Heart left ventricle (tissue), 16 donors: Measurements from ENCODE around the gene CAPS. TPM values are rescaled to one million over a fixed set of nuclear protein-coding genes. Genes with fewer than 3 reads are reported as not detected.

Experiments
- ATAC-seq, 4 donors: fragments of 200-7000 bp; cut with Tn5 transposase; one replicate each; pipeline ENCODE4 v1.9.1; 2020 to 2022; ENCODE audit warnings: moderate library complexity in 4 of 4, mild to moderate bottlenecking in 3 of 4, moderate number of reproducible peaks in 1 of 4
- DNase-seq, 5 donors: peaks; one replicate each; pipeline ENCODE4 v3.0.0-alpha.2; 2020
- H3K27ac ChIP-seq, 12 donors: fragments of 200-600 bp; sonication (generic) in 4 of 12; one replicate each; pipeline versions ENCODE4 v1.5.0 to v1.8.0; 2016 to 2022; ENCODE audit warnings: mild to moderate bottlenecking in 2 of 12
- H3K27me3 ChIP-seq, 9 donors: fragments of 200-600 bp; sonication (generic) in 2 of 9; one replicate each; pipeline versions ENCODE4 v1.5.1 to v1.8.0; 2016 to 2022; ENCODE audit warnings: mild to moderate bottlenecking in 3 of 9
- H3K36me3 ChIP-seq, 9 donors: fragments of 200-600 bp; sonication (generic) in 2 of 9; one replicate each; pipeline versions ENCODE4 v1.5.0 to v1.8.0; 2018 to 2022; ENCODE audit warnings: mild to moderate bottlenecking in 2 of 9
- H3K4me1 ChIP-seq, 12 donors: fragments of 200-600 bp; sonication (generic) in 4 of 12; one replicate each; pipeline versions ENCODE4 v1.5.0 to v1.8.0; 2016 to 2022; ENCODE audit warnings: mild to moderate bottlenecking in 3 of 12
- H3K4me3 ChIP-seq, 12 donors: fragments of 200-600 bp; sonication (generic) in 4 of 12; one replicate each; pipeline versions ENCODE4 v1.5.0 to v1.8.0; 2017 to 2022; ENCODE audit warnings: mild to moderate bottlenecking in 9 of 12, moderate library complexity in 4 of 12
- H3K9me3 ChIP-seq, 12 donors: fragments of 200-600 bp; sonication (generic) in 4 of 12; one replicate each; pipeline versions ENCODE4 v1.5.0 to v1.8.0; 2016 to 2022; ENCODE audit warnings: mild to moderate bottlenecking in 1 of 12
- POLR2A ChIP-seq, 2 donors: fragments of 450-650 bp; IDR thresholded peaks; one replicate each; pipeline ENCODE4 v1.6.1; 2017; ENCODE audit warnings: antibody characterized with exemption in 2 of 2, mild to moderate bottlenecking in 2 of 2, moderate library complexity in 2 of 2
- WGBS, 4 donors: extraction: QIAGEN DNeasy Blood & Tissue Kit in 2 of 4; methylation state at CpG; one replicate each; pipeline versions ENCODE4 v1.1.5 to v1.1.7; 2013 to 2018; 5-methylcytosine and 5-hydroxymethylcytosine counted together
- intact Hi-C, 10 donors: fragments of 100-400 bp; cut with DNase I; formaldehyde crosslinking; loops; one replicate each; pipeline versions ENCODE4 v1.11.1 to v1.14.2; 2022
- polyA plus RNA-seq, 2 donors: library from polyadenylated mRNA; stranded (reverse); fragments of 200-250 nt; gene quantifications; one replicate each; pipeline ENCODE4 v1.2.3, GENCODE V29; 2013
- total RNA-seq, 9 donors: library from RNA; depleted of rRNA in 2 of 9; stranded (reverse); fragments of >200 nt in 2 of 9; fragmentation: NEBNext Ultra II Directional in 3 of 9; extraction: Animal tissue kit (Norgen Biotek cat#: 25700) in 3 of 9; gene quantifications; one replicate each; pipeline versions ENCODE4 v1.1.0 to v1.2.4, GENCODE V29; 2016 to 2023
- TF ChIP-seq, protein P1 (sequence below), 12 donors: fragments of 200-600 bp; sonication (generic) in 4 of 12; IDR thresholded peaks; one replicate each; pipeline versions ENCODE4 v1.5.0 to v1.8.0; 2018 to 2022; ENCODE audit warnings: antibody characterized with exemption in 12 of 12, mild to moderate bottlenecking in 5 of 12
- donor health status: ischemic (EF 13 %, LVEDD 7.1; RV severe dilation, severe dysfunction).
- donor health status: healthy with polysubstance abuse.
- donor health status: DM: no; HTN: yes; CAD: no.
- donor health status: DM: no; HTN: no; CAD: no.
- donor health status: ischemic (EF 25% LVEDD 6.9; RV normal size, moderate dysfunction).
- donor health status: ischemic (EF 25% LVEDD 5.7; RV mildly dilated, moderate dysfunction).
- donor health status: healthy.
- donor health status: DM: yes; HTN: yes; CAD: no.
- donor health status: ischemic (EF 35%, LVEDD 5.7; RV mildly dilated, moderate dysfunction).
- donor health status: nonischemic (EF 11% LVEDD 7.7; RV severe dilation, severe dysfunction).
- donor health status: DM: yes; HTN: yes; CAD: no.
- donor health status: PGD.
- donor health status: ischemic (EF 29% LVEDD 5.4; RV normal size, mild dysfunction).
- donor health status: nonischemic (EF 23%, LVEDD 6.1; RV moderate dilation, normal function).

The CAPS gene
- total and polyA plus RNA-seq, 11 donors = 1.2 to 6.2 (median 3.3) TPM

- ATAC-seq (no peak), DNase-seq (no peak)
- no peak for TF ChIP-seq POLR2A (IDR thresholded peaks at IDR 0.05)
- TF ChIP-seq, protein P1, sequence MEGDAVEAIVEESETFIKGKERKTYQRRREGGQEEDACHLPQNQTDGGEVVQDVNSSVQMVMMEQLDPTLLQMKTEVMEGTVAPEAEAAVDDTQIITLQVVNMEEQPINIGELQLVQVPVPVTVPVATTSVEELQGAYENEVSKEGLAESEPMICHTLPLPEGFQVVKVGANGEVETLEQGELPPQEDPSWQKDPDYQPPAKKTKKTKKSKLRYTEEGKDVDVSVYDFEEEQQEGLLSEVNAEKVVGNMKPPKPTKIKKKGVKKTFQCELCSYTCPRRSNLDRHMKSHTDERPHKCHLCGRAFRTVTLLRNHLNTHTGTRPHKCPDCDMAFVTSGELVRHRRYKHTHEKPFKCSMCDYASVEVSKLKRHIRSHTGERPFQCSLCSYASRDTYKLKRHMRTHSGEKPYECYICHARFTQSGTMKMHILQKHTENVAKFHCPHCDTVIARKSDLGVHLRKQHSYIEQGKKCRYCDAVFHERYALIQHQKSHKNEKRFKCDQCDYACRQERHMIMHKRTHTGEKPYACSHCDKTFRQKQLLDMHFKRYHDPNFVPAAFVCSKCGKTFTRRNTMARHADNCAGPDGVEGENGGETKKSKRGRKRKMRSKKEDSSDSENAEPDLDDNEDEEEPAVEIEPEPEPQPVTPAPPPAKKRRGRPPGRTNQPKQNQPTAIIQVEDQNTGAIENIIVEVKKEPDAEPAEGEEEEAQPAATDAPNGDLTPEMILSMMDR (IDR thresholded peaks at IDR 0.05) = no peak
- H3K4me3 ChIP-seq = no peak overlapping the region
- no peaks in the 10 kb centered on the region for H3K9me3 ChIP-seq
- H3K36me3 ChIP-seq = peaks cover 0 to 43% (median 26%) of the 10 kb centered on the region in 9 donors
- intact Hi-C loops = no loop called here
- H3K27ac ChIP-seq = no peak overlapping the region
- H3K4me1 ChIP-seq = peaks cover 0 to 27% (median 12%) of the 10 kb centered on the region in 12 donors
- no peaks in the 10 kb centered on the region for H3K27me3 ChIP-seq
- 89 to 100% (median 92%) methylated on average over 1 of the region's 1 CpG for WGBS, 4 donors
These were observed 2.7 kb upstream of the CAPS start for GRCh38 chr19:5911366-5911765.

- ATAC-seq = peak in 2 of 4 donors; percentile 4 to 7
- peak overlapping the region in 3 of 12 donors; percentile 19 to 59 (median 29) for H3K27ac ChIP-seq
- no peak overlapping the region for H3K4me3 ChIP-seq
- peaks cover 0 to 65% (median 47%) of the 10 kb centered on the region in 9 donors for H3K36me3 ChIP-seq
- WGBS, 4 donors = 74 to 88% (median 80%) methylated on average over 17 to 22 of the region's 22 CpGs
- TF ChIP-seq POLR2A (IDR thresholded peaks at IDR 0.05) = no peak
- TF ChIP-seq, protein P1 (IDR thresholded peaks at IDR 0.05) = no peak
- H3K27me3 ChIP-seq = no peaks in the 10 kb centered on the region
- intact Hi-C loops = no loop called here
- no peak for DNase-seq
- peaks cover 0 to 32% (median 14%) of the 10 kb centered on the region in 12 donors for H3K4me1 ChIP-seq
- no peaks in the 10 kb centered on the region for H3K9me3 ChIP-seq
These were observed 312 bp downstream of the CAPS start for GRCh38 chr19:5914358-5914774.

- Histone ChIP-seq H3K4me3 (no peak overlapping the region), H3K27me3 (no peaks in the 10 kb centered on the region), H3K9me3 (no peaks in the 10 kb centered on the region), H3K36me3 (peaks cover 0 to 65% (median 47%) of the 10 kb centered on the region in 9 donors), H3K4me1 (peaks cover 0 to 32% (median 14%) of the 10 kb centered on the region in 12 donors), H3K27ac (peak overlapping the region in 6 of 12 donors; percentile 31 to 60 (median 46))
- no peak for TF ChIP-seq POLR2A (IDR thresholded peaks at IDR 0.05)
- TF ChIP-seq, protein P1 (IDR thresholded peaks at IDR 0.05) = no peak
- no peak for DNase-seq
- ATAC-seq = peak in 3 of 4 donors; percentile 27 to 66 (median 32)
- intact Hi-C loops = no loop called here
- 73 to 85% (median 77%) methylated on average over 29 to 42 of the region's 42 CpGs for WGBS, 4 donors
These were observed 1.1 kb downstream of the CAPS start for GRCh38 chr19:5914946-5915781.

DNA sequence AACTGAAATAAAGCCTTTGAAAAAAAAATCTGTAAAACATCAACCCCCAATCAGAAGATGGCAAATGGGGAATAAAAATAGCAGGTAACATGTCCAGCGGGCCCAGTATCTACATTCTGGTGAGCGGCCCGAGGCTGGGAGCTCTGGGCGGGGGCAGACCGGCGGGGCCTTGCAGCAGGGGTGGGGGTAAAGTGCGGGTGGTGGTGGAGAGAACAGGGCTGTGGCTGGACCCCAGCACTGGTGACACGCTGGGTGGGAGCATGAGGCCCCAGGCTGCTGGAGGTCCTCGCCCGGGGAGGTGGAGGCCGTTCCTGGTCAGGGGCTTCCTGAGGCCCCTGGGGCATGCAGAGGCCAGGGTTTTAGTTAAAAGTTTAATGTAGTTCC lies 1.7 kb downstream of the CAPS start:
- Histone ChIP-seq H3K4me3 (no peak overlapping the region), H3K4me1 (peaks cover 0 to 32% (median 14%) of the 10 kb centered on the region in 12 donors), H3K36me3 (peaks cover 0 to 66% (median 51%) of the 10 kb centered on the region in 9 donors), H3K27ac (peak overlapping the region in 8 of 12 donors; percentile 4 to 60 (median 46)), H3K9me3 (no peaks in the 10 kb centered on the region), H3K27me3 (no peaks in the 10 kb centered on the region)
- ATAC-seq (no peak), DNase-seq (no peak)
- intact Hi-C loops = no loop called here
- WGBS, 4 donors = 59 to 69% (median 67%) methylated on average over 11 of the region's 11 CpGs
- TF ChIP-seq, protein P1 (IDR thresholded peaks at IDR 0.05) = no peak
- TF ChIP-seq POLR2A (IDR thresholded peaks at IDR 0.05) = no peak
